ENCODE results near the gene SLC2A9.

SLC2A9 gene

DNA sequence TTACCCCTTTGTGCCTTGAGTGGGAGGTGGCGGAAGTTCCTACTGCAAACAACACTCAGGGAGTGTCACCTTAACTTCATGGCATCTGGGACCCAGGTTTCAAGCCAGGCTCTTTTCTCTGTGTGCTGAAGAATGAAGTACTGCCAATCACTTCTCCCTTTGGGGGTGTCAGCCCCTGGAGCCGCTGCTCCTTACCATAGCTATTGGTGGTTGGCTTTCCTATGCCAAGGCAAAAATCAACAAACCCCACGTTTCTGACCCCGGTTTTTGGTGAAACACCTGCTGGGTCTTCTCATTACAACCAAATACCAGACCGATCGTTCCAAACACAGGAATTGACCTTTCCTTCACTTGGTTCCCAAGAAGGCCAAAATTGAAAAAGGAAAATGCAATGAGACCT, 19.7 kb upstream of the SLC2A9 start:
- no peak for FAIRE-seq

DNA sequence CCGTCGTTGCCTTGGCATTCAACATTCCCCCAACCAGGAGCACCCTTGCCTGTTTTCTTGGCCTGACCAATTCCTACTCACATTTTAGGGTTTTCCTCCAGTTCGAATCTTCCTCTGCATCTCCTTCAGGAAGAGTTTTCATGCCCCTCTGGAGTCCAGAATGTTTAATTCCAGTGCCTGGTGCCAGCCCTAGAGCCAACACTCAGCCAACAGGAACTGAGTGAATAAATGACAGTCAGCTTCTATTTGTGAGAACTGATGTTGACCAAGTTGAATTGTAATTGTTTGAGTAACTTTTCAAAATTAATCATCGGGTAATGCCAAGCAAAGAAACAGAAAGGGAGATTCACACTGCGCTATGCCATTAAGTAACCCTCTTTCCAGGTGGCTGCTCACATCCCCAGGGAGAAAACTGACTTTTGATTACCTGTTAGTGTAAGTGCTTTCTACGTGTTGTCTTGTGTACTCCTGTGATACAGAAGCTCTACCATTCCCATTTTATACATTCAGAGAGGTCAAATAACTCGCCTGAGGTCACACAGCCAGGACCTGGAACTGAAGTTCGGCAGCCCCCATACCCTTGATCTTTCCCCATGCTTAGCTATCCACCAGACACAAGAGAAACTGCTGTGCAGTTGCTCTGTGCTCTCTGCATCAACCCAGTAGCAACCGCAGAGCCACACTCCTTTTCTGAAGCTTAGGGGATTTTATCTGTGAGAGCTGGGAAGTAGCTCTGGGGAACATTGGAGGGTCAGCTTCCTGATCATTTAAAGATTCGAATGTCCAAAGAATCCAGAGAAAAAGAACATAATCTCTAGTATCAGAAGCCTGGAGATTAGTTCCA, 19.0 kb upstream of the SLC2A9 start:
- no peak for FAIRE-seq

DNA sequence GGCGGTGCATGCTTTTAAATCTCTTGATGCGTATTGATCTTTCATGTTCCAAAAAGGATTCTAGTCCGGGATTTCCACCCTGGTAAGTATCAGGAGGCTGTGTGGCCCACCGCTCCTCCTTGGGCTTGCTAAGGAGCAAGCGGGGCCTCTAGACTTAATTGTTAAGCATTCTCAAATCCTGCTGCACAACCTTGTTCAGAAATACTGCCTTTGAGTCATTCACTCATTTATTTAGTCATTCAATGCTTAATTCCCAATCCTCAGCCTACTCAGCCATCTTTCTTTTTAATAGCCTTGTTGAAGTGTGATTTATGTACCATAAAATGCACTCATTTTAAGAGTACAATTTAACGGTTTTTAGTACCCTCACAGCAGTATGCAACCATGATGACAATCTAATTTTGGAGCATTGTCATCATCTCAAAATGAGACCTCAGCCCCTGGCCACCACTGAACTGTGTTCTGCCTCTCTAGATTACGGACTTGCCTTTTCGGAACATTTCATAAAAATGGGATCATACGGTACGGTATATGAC, 15.6 kb upstream of the SLC2A9 start:
- no peak for FAIRE-seq

DNA sequence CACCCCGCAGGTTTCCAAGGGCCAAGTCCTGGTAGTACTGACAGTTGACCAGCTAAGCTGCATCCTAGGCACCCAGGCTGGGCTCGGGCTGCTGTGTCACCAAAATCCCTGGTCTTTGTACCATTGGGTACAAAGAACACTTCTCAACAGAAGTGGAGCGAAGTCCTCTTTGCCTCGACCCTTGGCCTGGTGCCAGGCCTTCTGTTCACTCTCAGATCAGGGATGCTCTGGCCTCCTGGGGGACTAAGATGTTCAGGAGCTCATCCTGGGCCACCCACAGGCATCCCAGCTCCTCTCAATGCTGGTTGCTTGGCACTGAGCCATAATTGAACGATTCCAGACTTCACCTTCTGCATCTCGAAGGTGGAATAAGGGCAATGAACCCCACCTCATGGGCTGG, 13.8 kb upstream of the SLC2A9 start:
- FAIRE-seq, result no peak

DNA sequence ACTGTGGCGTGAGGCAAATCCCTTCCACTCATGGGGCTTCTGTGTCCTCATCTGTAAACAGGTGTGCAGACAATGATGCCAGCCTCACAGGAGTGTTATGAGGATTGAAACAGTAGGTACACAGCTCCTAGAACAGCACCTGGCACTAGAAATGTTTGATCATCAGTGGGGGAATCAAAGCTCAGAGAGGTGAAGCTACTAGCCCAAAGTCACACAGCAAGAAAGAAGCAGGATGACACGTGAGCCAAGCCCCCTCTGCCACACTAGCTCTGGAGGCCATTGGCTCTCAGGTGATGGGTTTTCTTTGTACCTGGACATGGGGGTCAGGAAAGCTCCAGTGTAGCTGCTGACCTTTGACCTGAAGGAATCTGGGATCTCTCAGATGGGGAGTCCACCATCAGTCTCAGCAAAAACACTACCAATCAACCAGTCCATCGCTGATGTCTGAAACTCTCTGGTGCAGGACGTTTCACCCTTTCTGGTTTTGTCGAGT, 13.4 kb upstream of the SLC2A9 start:
- FAIRE-seq, result no peak

DNA sequence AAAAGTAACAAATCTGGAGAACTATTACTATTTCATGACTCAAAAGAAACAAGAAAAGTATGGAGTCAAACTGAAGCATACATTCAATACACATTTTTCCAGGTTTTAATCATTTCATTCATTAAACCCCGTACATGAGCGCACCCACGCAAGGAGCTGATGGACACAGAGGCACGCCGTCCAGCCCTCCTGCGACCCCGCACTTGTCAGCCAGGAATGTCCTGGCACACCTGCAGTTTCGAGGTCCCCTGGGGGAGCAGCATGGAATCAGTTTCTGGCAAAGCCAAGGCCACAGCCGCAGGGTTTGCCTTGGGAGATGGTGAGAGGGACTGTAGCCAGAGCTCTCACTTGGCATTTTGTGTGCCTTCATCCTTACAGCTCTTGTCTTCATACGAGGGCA, 12.8 kb upstream of the SLC2A9 start:
- FAIRE-seq, result no peak

DNA sequence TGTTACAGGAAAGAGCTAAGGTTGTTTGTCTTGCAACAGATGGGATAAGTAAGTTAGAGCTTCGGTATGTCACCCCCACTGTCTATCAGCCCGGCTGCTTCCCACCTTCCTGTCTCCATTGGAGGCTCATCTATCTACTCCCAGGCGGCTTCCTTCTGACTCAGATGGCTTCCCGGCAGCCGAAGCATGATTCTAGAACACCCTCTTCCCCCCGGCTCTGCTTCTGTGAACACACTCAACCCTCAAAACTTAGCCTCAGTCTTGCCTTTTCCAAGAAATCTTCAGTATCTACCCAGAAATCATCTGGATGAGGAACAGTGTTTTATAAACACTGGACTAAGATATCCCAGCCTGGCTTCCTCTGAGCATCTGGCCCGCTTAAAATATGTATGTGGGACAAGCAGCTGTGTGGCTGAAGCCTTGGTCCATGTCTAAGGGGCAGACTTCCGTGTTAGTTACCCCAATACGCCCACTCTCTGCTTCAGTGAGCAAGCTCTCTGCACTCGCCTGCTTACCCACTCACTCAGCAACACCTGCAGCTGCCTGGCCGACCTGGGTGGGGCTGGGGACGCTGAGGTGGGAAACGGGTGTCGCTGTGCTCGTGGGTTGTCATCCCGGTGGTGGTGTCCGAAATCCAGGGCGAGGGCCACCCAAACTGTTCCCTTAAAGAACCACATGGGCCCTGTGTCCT, 12.0 kb upstream of the SLC2A9 start:
- FAIRE-seq, result no peak

DNA sequence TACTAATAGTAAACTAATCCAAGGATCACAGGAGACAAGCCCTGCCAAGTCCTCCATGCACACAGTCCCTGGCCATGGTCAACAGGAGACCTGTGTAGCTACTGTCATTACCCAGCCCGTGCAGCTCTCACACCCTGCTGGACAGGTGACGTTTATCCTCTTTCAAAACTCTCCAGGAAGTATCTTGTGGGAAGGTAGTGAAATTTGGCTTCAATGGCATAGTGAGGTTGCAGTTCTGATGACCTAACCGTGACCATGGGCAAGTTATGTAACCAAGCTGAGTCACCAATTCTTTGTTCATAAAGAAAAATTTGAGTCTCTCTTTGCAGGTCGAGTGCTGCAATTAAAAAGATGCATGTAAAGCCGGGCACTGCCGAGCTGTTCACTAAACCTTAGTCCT, 11.3 kb upstream of the SLC2A9 start:
- FAIRE-seq, result no peak

DNA sequence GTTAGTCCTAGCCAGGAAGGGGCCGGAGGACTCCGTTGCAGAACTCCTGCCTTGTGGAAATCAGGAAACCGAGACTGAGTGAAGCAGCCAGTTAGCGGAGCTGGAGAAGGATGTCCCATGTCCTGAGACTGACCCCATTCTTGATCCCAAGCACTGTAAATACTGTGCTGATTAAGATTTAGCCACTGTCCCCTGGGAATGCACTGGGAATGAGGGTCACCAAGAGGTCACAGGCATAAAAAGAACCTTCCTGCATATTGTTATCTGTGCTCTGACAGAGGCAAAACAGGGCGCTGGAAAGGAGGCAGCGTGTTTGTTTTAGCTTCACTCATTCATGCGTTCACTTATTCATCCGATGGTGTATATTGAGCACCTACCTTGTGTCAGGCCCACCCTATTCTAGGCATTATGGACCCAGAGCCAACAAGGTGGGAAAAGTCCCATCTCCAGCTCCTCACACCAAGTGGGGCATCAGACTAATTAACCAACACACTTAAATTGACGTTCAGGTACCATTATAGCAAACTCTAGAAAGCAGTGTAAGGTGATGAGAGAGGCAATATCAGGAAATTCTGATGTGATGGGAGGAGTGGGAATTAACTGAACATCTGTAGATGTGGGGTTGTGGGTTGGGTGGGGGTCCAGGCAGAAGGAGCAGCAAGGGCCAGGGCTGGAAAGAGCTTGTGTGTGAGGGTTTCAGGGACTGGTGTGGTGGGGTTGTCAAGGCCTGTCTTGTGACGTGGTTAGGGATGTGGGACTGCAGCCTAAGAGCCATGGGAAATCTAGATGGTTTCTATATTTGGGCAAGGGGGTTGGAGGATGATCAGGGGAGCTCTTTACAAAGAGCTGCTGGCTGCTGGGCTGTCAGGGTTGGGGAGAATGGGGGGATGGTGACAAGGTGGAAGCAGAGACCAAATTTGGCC, 10.6 kb upstream of the SLC2A9 start:
- FAIRE-seq, result no peak

DNA sequence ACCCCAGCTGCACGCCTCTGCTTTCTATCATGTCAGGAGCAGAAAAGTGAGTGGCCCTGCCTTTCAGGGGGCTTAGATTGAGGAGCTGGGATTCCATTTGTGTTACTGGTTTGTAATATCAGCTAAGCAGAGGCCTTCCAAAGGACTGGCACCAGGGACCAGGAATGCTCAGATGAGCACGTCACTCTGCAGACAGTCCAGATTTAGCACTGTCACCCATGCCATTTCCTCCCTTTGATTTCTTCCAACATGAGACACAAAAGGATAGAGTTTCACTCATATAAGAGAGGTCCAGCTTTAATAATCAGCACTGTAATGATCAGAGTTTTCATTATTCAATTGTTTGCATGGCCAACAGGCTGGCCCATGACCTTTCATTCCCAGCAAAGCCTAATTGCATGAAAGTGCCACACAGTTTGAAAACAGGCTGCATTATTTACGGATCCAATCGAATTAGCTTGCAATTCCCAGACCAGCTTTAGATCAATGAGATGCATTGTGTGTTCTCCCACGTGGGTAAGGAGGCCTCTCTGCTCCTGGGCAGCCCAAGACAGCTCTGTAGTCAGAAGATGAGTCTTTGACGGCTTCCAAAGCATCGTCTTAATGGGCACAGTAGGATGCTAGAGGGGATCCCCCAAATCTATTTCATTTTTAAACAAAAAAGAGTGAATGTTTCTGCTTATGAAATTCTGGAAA, 9.8 kb upstream of the SLC2A9 start:
- FAIRE-seq, result no peak

DNA sequence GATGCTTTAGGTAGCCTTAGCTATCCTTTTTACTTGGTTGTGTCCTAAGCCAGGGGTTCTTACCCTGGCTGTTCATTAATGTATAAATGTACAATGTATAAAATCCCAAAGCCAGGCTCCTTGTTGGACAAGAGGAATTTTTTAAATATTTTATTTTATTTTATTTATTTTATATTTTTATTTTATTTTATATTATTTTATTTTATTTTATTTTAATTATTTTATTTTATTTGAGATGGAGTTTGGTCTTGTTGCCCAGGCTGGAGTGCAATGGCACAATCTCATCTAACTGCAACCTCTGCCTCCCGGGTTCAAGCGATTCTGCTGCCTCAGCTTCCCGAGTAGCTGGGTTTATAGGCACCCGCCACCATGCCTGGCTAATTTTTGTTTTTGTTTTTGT, 8.1 kb upstream of the SLC2A9 start:
- FAIRE-seq, result no peak

DNA sequence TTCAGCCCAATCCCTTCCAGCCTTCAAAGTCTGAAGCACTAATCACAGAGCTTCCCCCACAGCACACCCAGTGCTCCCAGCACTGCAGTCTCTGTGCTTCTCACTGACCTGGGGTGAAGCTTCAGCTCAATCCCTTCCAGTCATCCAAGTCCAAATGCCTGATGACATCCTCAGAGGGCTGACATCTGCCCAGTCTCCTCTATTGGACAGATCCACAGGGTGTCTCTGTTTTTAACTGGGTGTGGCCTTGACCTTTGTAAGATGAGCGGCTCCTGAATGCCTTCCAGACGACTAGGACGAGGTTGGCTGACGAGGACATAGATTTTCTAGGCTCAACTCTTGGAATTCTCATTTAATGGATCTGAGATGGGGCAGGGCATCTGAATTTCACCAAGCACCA, 7.6 kb upstream of the SLC2A9 start:
- no peak for FAIRE-seq

DNA sequence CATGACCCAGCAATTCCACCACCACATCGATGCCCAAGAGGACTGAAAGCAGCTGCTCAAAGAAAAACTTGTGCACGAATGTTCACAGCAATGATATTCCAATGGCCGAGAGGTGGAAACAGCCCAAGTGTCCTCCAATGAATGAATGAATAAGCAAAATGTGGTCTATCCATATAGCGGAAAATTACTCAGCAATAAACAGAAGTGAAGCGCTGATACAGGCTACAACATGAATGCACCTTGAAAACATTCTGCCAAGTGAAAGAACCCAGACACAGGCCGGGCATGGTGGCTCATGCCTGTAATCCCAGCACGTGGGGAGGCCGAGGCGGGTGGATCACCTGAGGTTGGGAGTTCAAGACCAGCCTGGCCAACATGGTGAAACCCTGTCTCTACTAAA, 5.2 kb upstream of the SLC2A9 start:
- FAIRE-seq, result no peak

DNA sequence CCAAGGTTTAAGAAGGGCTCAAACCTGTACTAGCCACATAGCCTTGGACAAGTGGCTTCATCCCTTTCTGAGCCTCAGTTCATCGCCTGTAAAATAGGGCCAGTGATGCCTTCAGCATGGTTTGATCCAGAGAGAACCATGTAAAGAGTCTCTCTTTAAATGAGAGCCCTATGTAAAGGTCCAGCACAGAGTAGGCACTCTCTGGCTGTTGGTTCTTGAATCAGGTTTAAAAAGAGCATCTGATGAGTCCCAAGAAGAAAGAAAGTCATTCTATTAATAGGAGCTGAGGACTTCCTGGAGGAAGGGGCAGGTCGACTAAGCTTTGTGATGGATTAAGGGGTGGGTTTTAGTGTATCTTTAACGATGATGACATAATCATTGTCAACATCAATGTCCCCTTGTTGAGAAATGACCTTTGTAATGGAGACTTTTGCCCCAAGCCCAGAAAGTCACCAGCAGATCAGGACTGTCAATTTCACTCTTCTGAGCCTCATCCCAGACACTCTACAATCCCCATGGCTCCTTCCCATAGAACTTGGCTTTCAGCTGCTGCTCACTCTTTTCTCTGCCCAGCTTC, 4.0 kb upstream of the SLC2A9 start:
- FAIRE-seq, result no peak

DNA sequence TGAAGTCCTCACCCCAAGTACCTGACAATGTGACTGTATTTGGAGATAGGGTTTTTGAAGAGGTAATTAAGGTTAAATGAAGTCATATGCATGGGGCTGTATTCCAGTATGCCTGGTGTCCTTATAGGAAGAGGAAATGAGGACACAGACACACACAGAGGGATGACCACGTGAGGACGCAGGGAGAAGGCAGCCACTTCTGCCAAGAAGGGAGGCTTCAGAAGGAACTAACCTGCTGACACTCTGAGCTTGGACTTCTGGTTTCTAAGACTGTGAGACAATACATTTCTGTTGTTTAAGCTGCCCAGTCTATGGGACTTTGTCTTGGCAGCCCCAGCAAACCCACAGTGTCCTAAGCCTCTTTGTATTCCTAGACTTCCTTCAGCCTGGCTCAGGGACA, 3.0 kb upstream of the SLC2A9 start:
- FAIRE-seq, result no peak

DNA sequence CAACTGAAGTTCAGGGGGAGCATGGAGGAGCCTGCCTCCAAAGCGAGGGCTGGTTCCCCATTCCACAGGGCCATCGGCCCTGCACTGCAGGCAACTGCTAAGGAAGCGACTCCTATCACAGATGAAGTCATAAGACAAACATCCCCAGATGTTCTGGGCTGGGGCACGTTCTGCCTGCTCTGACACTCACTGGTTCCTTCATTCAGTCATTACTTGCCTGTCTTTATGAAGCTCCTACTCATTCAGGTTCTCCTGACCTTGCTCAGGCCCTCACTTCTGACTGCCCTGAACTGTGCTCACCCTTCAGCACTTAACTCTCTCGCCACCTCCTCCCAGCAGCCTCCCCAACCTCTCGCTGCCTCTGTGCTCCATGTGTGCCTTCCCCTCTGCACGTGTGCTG, 2.5 kb upstream of the SLC2A9 start:
- no peak for FAIRE-seq

DNA sequence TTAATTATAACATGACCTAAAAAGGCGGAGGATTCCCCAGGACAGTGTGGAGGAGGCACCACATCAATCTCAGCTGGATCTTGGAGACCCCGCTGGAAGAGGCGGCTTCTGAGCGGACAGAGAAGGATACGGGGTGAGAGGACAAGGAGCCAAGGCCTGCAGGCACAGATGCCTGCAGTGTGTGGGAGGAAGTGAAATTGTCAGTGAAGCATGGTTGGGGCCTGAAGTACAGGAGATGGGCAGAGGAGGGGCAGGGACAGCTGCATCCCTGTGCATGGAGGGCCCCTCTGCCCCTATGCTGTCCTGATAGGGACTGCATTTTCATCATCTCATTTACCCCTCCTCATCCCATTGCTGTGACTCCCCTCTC, 1.7 kb upstream of the SLC2A9 start:
- no peak for FAIRE-seq

DNA sequence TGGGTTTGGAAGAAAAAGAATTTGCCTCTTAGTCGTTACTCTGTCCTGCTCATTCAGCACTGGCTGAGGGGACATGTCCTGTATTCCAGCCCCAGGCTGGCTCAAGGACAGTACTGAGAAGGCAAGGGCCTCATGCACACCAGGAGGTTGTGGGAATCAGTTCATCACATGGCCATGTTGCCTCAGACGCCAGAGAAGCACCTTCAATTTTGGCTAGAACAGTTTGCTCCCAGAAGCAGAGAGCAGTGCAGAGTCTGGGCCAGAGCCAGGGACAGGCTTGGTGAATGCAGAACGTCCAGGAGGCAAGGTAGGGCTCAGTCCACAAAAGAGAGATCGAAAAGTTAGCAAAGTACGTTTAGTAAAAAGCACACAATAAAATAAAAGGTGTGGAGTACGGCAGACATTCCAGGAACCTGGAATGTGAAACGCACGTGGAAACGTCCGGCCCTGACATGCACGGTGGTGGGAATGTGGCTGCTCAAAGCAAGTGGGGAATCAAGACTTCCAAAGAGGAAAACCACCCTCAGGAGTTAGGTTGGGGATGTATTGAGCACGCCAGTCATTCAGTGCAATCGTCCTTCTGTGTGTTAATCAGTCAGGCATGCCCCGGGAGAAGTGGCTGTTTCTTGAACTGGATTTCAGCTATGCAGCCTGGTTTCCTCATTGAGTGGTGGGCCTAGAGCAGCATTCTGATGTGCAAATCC, 1.2 kb upstream of the SLC2A9 start:
- no peak for FAIRE-seq

DNA sequence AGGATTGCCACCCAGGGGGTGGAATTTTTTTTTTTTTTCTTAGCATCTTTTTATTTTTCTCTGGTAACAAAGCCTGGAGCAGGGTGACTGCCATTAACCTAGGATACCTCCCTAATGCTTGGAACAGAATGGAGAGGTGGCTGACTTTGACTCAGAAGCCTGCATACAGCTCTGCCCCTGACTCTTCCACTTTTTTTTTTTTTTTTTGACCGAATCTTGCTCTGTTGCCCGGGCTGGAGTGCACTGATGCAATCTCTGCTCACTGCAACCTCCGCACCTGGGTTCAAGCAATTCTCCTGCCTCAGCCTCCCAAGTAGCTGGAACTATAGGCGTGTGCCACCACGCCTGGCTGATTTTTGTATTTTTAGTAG, 341 bp upstream of the SLC2A9 start:
- FAIRE-seq, result no peak

DNA sequence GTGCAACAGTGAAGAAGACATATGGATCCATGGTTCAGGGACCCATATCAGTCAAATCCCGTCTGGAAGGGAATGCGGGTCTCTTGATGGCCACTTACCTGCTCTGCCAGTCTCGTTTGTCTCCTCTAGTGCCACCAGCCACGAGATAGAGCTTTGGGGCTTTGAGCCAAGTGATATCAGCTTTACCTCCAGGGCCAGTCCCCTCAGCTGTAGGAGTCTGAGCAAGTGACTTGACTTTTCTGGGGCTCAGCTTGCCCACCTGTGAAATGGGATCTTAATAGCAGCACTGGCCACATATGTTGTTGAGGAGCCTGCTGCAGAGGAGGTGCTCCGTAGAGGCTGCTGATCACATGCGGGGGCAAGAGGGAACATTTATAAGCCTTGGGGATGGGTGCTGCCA, 1.2 kb downstream of the SLC2A9 start:
- no peak for FAIRE-seq

DNA sequence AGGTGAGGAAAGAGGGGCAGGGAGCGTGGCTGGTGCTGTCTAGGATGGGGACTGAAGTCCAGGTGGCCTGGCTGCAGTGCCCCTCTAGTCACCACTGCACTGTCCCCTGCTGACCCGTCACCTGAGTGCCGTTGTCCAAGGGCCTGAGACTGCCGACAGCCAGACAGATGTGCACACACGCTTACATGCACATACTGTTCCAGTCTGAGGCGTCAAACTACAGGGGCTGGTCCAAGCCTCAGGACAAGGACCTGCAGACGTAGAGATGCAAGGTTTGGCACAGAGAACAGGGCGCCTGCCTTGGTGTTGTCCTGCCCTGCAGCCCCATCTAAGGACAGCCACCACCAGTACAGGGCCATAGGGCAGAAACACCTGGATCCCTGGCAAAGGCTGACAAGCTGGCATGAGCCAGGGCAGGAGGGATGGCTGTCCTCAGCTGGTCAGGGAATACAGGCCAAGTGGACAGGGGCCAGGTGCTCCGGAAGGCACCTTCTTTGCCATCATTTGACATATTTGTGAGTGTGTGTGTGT, 1.7 kb downstream of the SLC2A9 start:
- FAIRE-seq, result no peak
